ENCODE data around the gene HSD17B1.

GRCh38 chr17:42585353-42585752, 32.6 kb downstream of the HSD17B1 start:
- TF ChIP-seq CTCF (conservative IDR thresholded peaks at IDR 0.05; ENCODE audit: low read depth, low read length) (no peak), EZH2 (IDR thresholded peaks at IDR 0.05; ENCODE audit: low read length, unreplicated experiment) (no peak), EZH2phosphoT487 (IDR thresholded peaks at IDR 0.05; ENCODE audit: borderline replicate concordance, low read length) (no peak)

Measured in PC-3 (cell line).